ENCODE data around the gene BUD23. TPM values are rescaled to one million over a fixed set of nuclear protein-coding genes. Genes with fewer than 3 reads are reported as not detected.

The BUD23 gene
- total and polyA plus RNA-seq, 9 of the 15 experiments (the other 6 are each of a cell fraction or from before 2014, with no cell fraction given) = 79.5 to 270 (median 150) TPM

GRCh38 chr7:73732397-73732796, 49.0 kb downstream of the BUD23 start:
- Histone ChIP-seq H3K27ac (ENCODE audit: extremely low read depth, low read depth, low read length) (no peak overlapping the region), H3K9ac (ENCODE audit: insufficient read depth in 1 of 2, low read depth in 2 of 2, low read length in 2 of 2) (no peak overlapping the region), H3K4me3 (no peak overlapping the region), H3K9me3 (replicated peaks; ENCODE audit: control insufficient read depth, insufficient read depth, low read depth, low read length) (no peaks in the 10 kb centered on the region), H3K27me3 (ENCODE audit: control insufficient read depth in 2 of 2, insufficient read depth in 2 of 2, low read length in 2 of 2) (no peaks in the 10 kb centered on the region; a peak in 1 of 5 replicates), H4K20me1 (replicated peaks; ENCODE audit: control insufficient read depth, insufficient read depth, low read length) (peaks cover 14% of the 10 kb centered on the region), H3K4me1 (replicated peaks in 1 of 2; ENCODE audit: control insufficient read depth in 2 of 2, insufficient read depth in 2 of 2, low read length in 2 of 2) (peaks cover 13 to 34% of the 10 kb centered on the region in 2 experiments; a peak in 4 of 5 replicates), H3K36me3 (ENCODE audit: control insufficient read depth, insufficient read depth, low read length) (peaks cover 19% of the 10 kb centered on the region), H3K9me1 (ENCODE audit: control insufficient read depth, insufficient read depth, low read length) (peaks cover under 1% of the 10 kb centered on the region), H3K4me2 (ENCODE audit: insufficient read depth, low read length) (no peak overlapping the region), H2AFZ (ENCODE audit: low read depth, low read length) (no peak overlapping the region), H3K79me2 (ENCODE audit: control insufficient read depth, insufficient read depth, low read length) (peaks cover 3% of the 10 kb centered on the region; the same call in 2 of the 3 replicates)
- TF ChIP-seq ZNF121 (CRISPR knock-in tag; conservative IDR thresholded peaks at IDR 0.05) = peak; percentile 74
- TF ChIP-seq ARID4B (CRISPR knock-in tag; IDR thresholded peaks at IDR 0.05) = no peak
- FAIRE-seq (no peak), ATAC-seq (no peak), DNase-seq (ENCODE audit: extremely low read depth in 1 of 4, low spot score in 3 of 4) (no peak)
- BruUV-seq (replicated peaks) = no TSS peak
- in situ Hi-C loops (cut with MboI) = loop anchor here (5.0 to 10.0 kb wide), 2 partner anchors 125 to 398 kb away; no protein-coding TSS in a partner anchor
- WGBS (ENCODE audit: insufficient coverage, low coverage, missing lambda C conversion rate) = 3% methylated on average over 2 of the region's 2 CpGs
- POLR2A ChIA-PET = interaction anchor here (0.5 to 1.2 kb wide), 6 partner anchors 16 to 211 kb away, joined by 3 to 5 read pairs (median 3); partner anchors contain the start of gene BAZ1B
- intact Hi-C loops (cut with micrococcal nuclease) = loop anchor here (5.0 to 10.0 kb wide), 2 partner anchors 65 to 398 kb away; partner anchors contain the start of gene VPS37D
- CTCF ChIA-PET (ENCODE audit: low intra/inter-chr PET ratio) = interaction anchor here (2.9 kb wide), 1 partner anchor 119 kb away, joined by 7 read pairs; no protein-coding TSS in a partner anchor
